SK-N-SH treated with all-trans-retinoic acid at 6 μM for 48 hours (cell line): ENCODE data around the gene OR10G6.

ENCODE experiments used
- ATAC-seq: fragments of 200-7000 bp; cut with Tn5 transposase; 3 replicates; pipeline ENCODE4 v1.9.1; 2020; ENCODE audit warnings: mild to moderate bottlenecking, moderate library complexity
- ARNTL ChIP-seq: fragments of 450-650 bp; formaldehyde crosslinking; IDR thresholded peaks from 2 replicates; pipeline ENCODE4 v1.5.0; 2020; ENCODE audit warnings: low read depth, mild to moderate bottlenecking, moderate library complexity, borderline replicate concordance
- BACH2 ChIP-seq: fragments of 250-450 bp; sonication (Bioruptor Pico); IDR thresholded peaks from 2 replicates; pipeline ENCODE4 v1.9.0; 2021; ENCODE audit warnings: mild to moderate bottlenecking, borderline replicate concordance
- CREB5 ChIP-seq: fragments of 250-450 bp; sonication (Bioruptor Pico); IDR thresholded peaks from 2 replicates; pipeline ENCODE4 v1.5.1; 2020; ENCODE audit warnings: low read depth, mild to moderate bottlenecking, moderate library complexity
- CSDC2 ChIP-seq: fragments of 250-450 bp; sonication (Bioruptor Pico); IDR thresholded peaks from 2 replicates; pipeline ENCODE4 v1.5.0; 2020; ENCODE audit warnings: mild to moderate bottlenecking, moderate library complexity
- CSRNP3 ChIP-seq: fragments of 250-450 bp; sonication (Bioruptor Pico); IDR thresholded peaks from 2 replicates; pipeline ENCODE4 v1.5.1; 2021; ENCODE audit warnings: mild to moderate bottlenecking, moderate library complexity
- ESRRG ChIP-seq: fragments of 250-450 bp; sonication (Bioruptor Pico); IDR thresholded peaks from 2 replicates; pipeline ENCODE4 v1.6.1; 2021; ENCODE audit warnings: mild to moderate bottlenecking
- ISL1 ChIP-seq: fragments of 250-450 bp; sonication (Bioruptor Pico); IDR thresholded peaks from 2 replicates; pipeline ENCODE4 v2.1.2; 2022; ENCODE audit warnings: mild to moderate bottlenecking, moderate library complexity
- PATZ1 ChIP-seq: fragments of 250-450 bp; sonication (Bioruptor Pico); IDR thresholded peaks from 2 replicates; pipeline ENCODE4 v1.8.0; 2020; ENCODE audit warnings: mild to moderate bottlenecking, moderate library complexity, borderline replicate concordance
- PPARA ChIP-seq: fragments of 250-450 bp; sonication (Bioruptor Pico); IDR thresholded peaks from 2 replicates; pipeline ENCODE4 v1.5.0; 2020; ENCODE audit warnings: mild to moderate bottlenecking, borderline replicate concordance
- RARB ChIP-seq: fragments of 250-450 bp; sonication (Bioruptor Pico); IDR thresholded peaks from 2 replicates; pipeline ENCODE4 v1.8.0; 2021; ENCODE audit warnings: mild to moderate bottlenecking, moderate library complexity
- SNAI2 ChIP-seq: fragments of 250-450 bp; sonication (Bioruptor Pico); IDR thresholded peaks from 2 replicates; pipeline ENCODE4 v1.5.0; 2020; ENCODE audit warnings: mild to moderate bottlenecking, moderate library complexity
- TCF4 ChIP-seq: fragments of 250-450 bp; sonication (Bioruptor Pico); IDR thresholded peaks from 2 replicates; pipeline ENCODE4 v1.8.0; 2021; ENCODE audit warnings: mild to moderate bottlenecking, moderate library complexity, borderline replicate concordance
- TOX ChIP-seq: fragments of 250-450 bp; sonication (Bioruptor Pico); IDR thresholded peaks from 2 replicates; pipeline ENCODE4 v1.8.0; 2021; ENCODE audit warnings: mild to moderate bottlenecking, moderate library complexity, borderline replicate concordance
- TSHZ2 ChIP-seq: fragments of 250-450 bp; sonication (Bioruptor Pico); IDR thresholded peaks from 2 replicates; pipeline ENCODE4 v1.5.0; 2020; ENCODE audit warnings: mild to moderate bottlenecking, moderate library complexity
- ZC3H10 ChIP-seq: fragments of 250-450 bp; sonication (Bioruptor Pico); IDR thresholded peaks from 2 replicates; pipeline ENCODE4 v1.5.1; 2021; ENCODE audit warnings: mild to moderate bottlenecking, moderate library complexity
- ZFP3 ChIP-seq: fragments of 250-450 bp; sonication (Bioruptor Pico); IDR thresholded peaks from 2 replicates; pipeline ENCODE4 v1.5.0; 2020; ENCODE audit warnings: mild to moderate bottlenecking, moderate library complexity
- ZFP30 ChIP-seq: fragments of 450-650 bp; formaldehyde crosslinking; IDR thresholded peaks from 2 replicates; pipeline ENCODE4 v1.5.0; 2022; ENCODE audit warnings: mild to moderate bottlenecking, moderate library complexity
- ZNF565 ChIP-seq: fragments of 450-650 bp; formaldehyde crosslinking; conservative IDR thresholded peaks from 2 replicates; pipeline ENCODE4 v1.5.0; 2020; ENCODE audit warnings: low read depth, mild to moderate bottlenecking, moderate library complexity
- ZNF70 ChIP-seq: fragments of 450-650 bp; formaldehyde crosslinking; IDR thresholded peaks from 2 replicates; pipeline ENCODE4 v1.5.0; 2020; ENCODE audit warnings: mild to moderate bottlenecking, moderate library complexity

Gene OR10G6

GRCh38 chr11:123995119-123995518, at the start of gene OR10G6:
Gene OR10G6 (minus strand): TSS chr11:123995161. CDS start chr11:123995161, 0 bp downstream.
- TF ChIP-seq PPARA (CRISPR knock-in tag): no peak
- no peak for TF ChIP-seq BACH2 (CRISPR knock-in tag)
- TF ChIP-seq ARNTL (CRISPR knock-in tag): no peak
- TF ChIP-seq TSHZ2: no peak
- TF ChIP-seq ZFP30: no peak
- no peak for TF ChIP-seq RARB (CRISPR knock-in tag)
- TF ChIP-seq CREB5 (CRISPR knock-in tag): no peak
- TF ChIP-seq ISL1 (CRISPR knock-in tag): no peak
- TF ChIP-seq ZNF70: no peak
- no peak for TF ChIP-seq CSRNP3 (CRISPR knock-in tag)
- TF ChIP-seq ZFP3 (CRISPR knock-in tag): no peak
- TF ChIP-seq TOX (CRISPR knock-in tag): no peak
- TF ChIP-seq PATZ1 (CRISPR knock-in tag): no peak
- TF ChIP-seq TCF4 (CRISPR knock-in tag): no peak
- no peak for TF ChIP-seq SNAI2 (CRISPR knock-in tag)
- TF ChIP-seq, all 23 proteins: peak for 0

GRCh38 chr11:124043420-124043819, 48.5 kb upstream of the OR10G6 start:
- no peak for ATAC-seq
- no peak for TF ChIP-seq ARNTL (CRISPR knock-in tag)
- no peak for TF ChIP-seq PATZ1 (CRISPR knock-in tag)
- no peak for TF ChIP-seq ZNF70
- TF ChIP-seq TCF4 (CRISPR knock-in tag): no peak
- TF ChIP-seq CREB5 (CRISPR knock-in tag): no peak
- no peak for TF ChIP-seq ZNF565
- TF ChIP-seq SNAI2 (CRISPR knock-in tag): no peak
- TF ChIP-seq PPARA (CRISPR knock-in tag): no peak
- TF ChIP-seq BACH2 (CRISPR knock-in tag): no peak
- no peak for TF ChIP-seq ISL1 (CRISPR knock-in tag)

More at GRCh38 chr11:123995119-123995518, at the start of gene OR10G6:
- no peak for ATAC-seq

- no peak for TF ChIP-seq ISL1 (CRISPR knock-in tag)
- no peak for TF ChIP-seq ZNF70
- no peak for TF ChIP-seq SNAI2 (CRISPR knock-in tag)
- no peak for TF ChIP-seq ZNF565
- TF ChIP-seq PATZ1 (CRISPR knock-in tag): no peak
- no peak for TF ChIP-seq BACH2 (CRISPR knock-in tag)
- no peak for TF ChIP-seq CSDC2
- TF ChIP-seq ESRRG (CRISPR knock-in tag): no peak
- no peak for TF ChIP-seq ZFP30
- TF ChIP-seq RARB (CRISPR knock-in tag): no peak
- no peak for TF ChIP-seq ZC3H10 (CRISPR knock-in tag)
These were observed 46.3 kb upstream of the OR10G6 start, which contains the start of gene OR10G7 for GRCh38 chr11:124041254-124041653. Gene OR10G7 (minus strand): TSS chr11:124041325. CDS start chr11:124039001, 2,324 bp downstream.

More at GRCh38 chr11:124041254-124041653, 46.3 kb upstream of the OR10G6 start, which contains the start of gene OR10G7:
- ATAC-seq: no peak
